ENCODE measurements around the gene NXPE2. TPM values are rescaled to one million over a fixed set of nuclear protein-coding genes. Genes with fewer than 3 reads are reported as not detected.

The NXPE2 gene
- total RNA-seq, 1 experiment from 2014 or later: 0.11 TPM

GRCh38 chr11:114745150-114745671 lies 66.9 kb downstream of the NXPE2 start:
- DNase-seq (ENCODE audit: low read depth): no peak

- DNase-seq (ENCODE audit: low read depth): no peak
These were observed 67.7 kb downstream of the NXPE2 start for GRCh38 chr11:114746013-114746412.

Other genes with a start within 250 kb of the NXPE2 start
- 177 and 185 TPM in 2 replicates for gene REXO2, start 239.1 kb upstream of the NXPE2 start, total RNA-seq (2014; rRNA removed)
- gene NXPE1, start 118.6 kb upstream of the NXPE2 start, total RNA-seq (2014; rRNA removed): not detected in 2 replicates
- gene NXPE4, start 82.7 kb upstream of the NXPE2 start, total RNA-seq (2014; rRNA removed): not detected in 2 replicates

Measured in LHCN-M2 (cell line).